ENCODE data around the gene GCHFR.

The GCHFR gene

GRCh38 chr15:40807888-40808461 lies 44.1 kb downstream of the GCHFR start:
- in situ Hi-C loops (cut with HindIII; ENCODE audit: low sequenced_read_pairs): no loop called here

- in situ Hi-C loops (cut with HindIII; ENCODE audit: low sequenced_read_pairs): no loop called here
Measured at GRCh38 chr15:40808861-40809450, 45.1 kb downstream of the GCHFR start.

GRCh38 chr15:40812721-40813425 lies 49.0 kb downstream of the GCHFR start:
- in situ Hi-C loops (cut with HindIII; ENCODE audit: low sequenced_read_pairs): no loop called here

- in situ Hi-C loops (cut with HindIII; ENCODE audit: low sequenced_read_pairs): no loop called here
Measured at GRCh38 chr15:40815042-40815698, 51.3 kb downstream of the GCHFR start.
